HG02981 (cell line): ENCODE measurements around the gene PSG6.
"Not testable (repeated sequence)": the region's sequence is repeated elsewhere in the genome, so short reads cannot be mapped to it uniquely, and the experiment has no call there.

Experiments
- ATAC-seq: cut with Tn5 transposase; IDR thresholded peaks from one replicate; pipeline ENCODE4 v1.9.1; 2021; ENCODE audit warnings: mild to moderate bottlenecking, moderate library complexity; ENCODE audit not compliant: unreplicated experiment

The PSG6 gene

DNA sequence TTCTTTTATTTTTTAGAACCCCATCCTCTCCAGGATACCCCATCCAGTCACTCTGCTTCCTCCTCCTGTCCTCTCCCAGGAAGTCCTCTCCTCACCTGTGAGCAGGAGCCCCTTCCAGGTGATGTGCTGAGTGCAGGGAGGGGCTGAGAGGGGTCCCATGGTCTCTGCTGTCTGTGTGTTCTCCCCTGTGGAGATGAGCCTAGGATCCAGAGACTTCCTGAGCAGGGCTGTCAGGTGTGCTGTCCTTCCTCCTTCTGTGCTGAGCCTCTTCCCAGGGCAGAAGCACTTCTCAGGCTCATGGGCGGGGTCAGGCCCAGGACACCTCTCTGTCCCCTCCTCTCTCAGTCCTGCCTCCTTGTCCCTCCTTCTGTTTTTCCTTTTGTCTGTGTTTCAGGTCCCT is at the start of gene PSG6:
PSG6 (minus strand) TSS at position 261 of the 400 bp plus-strand sequence; CDS start at position 159, 102 bp downstream.
- ATAC-seq = not testable (repeated sequence)

DNA sequence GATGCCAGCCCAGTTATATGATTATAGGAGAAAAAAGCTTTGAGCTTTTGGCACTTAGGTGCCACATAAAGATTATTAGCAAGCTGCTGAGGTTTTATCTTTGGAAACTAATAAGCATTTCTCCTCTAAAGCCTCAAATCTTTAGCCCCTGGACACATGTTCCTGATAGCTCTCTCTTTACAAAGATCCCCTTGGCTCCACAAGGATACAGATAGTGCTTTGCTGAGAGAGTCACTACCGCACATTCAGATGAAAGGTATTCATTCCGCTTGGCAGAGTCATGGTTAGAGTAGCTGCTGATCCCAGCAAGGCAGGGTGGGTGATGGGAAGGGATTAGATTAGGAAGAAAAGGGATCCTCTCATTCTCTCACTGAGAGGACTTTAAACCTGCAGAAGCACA is 47.5 kb upstream of the PSG6 start:
- ATAC-seq = no peak

DNA sequence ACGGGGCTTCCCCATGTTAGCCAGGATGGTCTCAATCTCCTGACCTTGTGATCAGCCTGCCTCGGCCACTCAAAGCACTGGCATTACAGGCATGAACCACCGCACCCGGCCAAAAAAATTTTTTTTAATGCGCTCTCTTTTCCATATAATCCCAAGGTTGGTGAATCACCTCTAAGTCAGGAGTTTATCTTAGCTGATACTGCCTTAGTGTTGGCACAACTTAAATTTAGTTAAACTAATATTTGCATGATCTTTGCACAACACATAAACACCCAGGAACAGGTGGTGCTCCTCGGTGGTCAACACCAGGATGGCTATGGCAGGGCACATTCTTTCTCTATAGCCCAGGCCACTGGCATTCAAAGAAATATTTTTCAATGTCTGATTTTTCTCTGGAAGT is 43.4 kb upstream of the PSG6 start:
- ATAC-seq = no peak

DNA sequence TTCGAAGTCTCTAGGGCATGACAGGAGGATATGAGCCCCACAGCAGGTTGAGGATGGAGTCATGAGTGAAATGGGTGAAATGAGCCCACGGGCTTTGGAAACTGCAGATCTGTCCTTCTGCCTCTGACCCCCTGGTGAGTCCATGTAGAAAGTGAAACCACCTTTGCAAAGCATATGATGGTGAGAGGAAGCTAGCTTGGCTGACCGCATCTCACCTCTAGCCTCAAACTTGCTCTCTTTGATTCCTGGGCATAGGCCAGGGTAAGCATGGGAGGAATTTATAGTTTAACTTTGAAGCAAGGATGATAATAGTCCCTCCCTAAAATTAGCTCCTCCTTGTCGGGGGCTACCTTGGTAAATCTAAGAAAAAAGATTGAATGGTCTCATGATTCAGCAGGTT is 34.4 kb upstream of the PSG6 start:
- not testable (repeated sequence) for ATAC-seq

DNA sequence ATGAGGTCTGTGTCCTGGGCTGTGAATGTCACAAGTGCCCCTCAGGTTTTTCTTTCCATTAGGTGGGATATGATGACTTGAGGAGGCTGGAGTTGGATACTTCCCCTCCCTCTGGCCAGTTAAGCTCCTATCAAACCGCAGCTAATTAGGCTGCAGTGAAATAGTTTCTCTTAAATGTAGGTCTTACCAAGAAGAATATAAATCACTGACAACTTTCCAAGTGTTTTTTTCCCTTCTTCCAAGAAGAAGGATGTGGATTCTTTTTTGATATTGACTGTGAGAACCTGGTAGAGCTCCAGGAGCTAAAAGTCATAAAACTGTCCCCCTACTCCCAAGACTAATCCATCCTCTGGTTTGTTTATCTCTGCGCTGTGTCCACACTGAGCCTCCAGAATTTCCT is 33.8 kb upstream of the PSG6 start:
- ATAC-seq = not testable (repeated sequence)

DNA sequence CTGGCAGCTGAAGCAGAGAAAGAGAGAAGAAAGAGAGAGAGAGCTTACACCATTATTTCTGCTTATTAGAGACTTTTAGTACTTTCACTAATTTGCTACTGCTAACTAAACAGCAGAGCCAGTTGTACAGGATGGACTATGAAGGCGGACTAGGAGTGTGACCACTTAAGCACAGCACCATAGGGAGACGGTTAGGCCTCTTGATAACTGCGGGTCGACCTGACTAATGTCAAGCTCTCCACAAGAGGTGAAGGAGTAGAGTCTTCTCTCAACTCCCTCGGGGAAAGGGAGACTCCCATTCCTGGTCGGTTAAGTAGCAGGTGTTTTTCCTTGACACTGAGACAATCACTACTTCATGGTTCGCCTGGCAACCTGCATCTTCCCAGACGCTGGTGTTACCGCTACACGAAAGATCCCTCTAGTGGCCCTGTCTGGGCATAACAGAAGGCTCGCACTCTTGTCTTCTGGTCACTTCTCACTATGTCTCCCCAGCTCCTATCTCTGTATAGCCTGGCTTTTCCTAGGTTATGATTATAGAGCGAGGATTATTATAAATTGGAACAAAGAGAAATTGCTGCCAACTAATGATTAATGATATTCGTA is 24.6 kb upstream of the PSG6 start:
- ATAC-seq = no peak

DNA sequence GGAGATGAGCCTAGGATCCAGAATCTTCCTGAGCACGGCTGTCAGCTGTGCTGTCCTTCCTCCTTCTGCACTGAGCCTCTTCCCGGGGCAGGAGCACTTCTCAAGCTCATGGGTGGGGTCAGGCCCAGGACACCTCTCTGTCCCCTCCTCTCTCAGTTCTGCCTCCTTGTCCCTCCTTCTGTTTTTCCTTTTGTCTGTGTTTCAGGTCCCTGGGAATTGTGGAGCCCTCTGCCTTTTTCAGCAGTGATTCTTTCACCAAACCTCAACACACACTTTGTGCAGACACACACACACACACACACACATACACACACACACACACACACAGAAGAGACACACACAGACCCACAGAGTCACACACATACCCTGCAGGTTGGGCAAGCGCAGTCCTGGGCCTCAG is 19.4 kb upstream of the PSG6 start, which contains the start of gene PSG7:
PSG7 (minus strand) TSS at position 101 of the 400 bp plus-strand sequence. CDS start 131 bp downstream, outside the sequence.
- not testable (repeated sequence) for ATAC-seq

DNA sequence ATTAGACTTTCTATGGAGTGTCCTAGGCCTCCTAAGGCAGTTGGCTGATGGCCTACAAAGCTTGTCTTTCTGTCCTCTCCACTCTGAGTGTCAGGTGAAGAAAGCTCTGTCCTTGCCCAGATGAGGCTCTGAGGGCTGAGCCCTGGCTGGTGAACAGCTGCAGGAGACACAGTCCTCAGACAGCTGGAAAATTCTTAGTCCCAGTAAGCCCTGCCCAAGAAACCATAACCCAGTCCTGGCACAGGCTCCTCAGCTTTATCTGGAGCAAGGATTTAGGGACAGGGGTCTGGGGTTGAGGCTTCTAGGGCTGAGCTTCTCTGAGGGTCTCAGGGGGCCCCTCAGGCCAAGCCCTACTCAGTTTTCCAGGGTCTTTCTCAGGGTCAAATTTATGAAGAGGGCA is 17.0 kb upstream of the PSG6 start:
- ATAC-seq = not testable (repeated sequence)

DNA sequence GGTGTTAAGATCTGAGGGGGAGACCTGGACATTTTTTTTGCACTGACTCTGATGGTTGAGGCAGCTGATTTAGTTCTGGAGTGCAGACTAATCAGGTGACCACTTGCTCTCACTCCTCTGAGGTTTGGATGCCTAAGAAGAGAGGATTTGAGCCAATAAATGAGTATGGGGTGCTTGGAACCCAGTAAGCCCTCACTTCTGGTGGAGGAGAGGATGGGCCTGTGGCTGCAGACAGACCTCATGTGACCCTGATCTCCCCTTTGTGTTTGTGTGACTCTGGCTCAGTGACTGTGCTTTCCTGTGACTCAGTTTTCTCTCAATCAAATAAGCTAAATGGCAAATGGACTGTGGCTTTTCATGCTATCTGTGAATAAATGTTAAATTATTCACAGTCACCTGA is 16.5 kb upstream of the PSG6 start:
- not testable (repeated sequence) for ATAC-seq

DNA sequence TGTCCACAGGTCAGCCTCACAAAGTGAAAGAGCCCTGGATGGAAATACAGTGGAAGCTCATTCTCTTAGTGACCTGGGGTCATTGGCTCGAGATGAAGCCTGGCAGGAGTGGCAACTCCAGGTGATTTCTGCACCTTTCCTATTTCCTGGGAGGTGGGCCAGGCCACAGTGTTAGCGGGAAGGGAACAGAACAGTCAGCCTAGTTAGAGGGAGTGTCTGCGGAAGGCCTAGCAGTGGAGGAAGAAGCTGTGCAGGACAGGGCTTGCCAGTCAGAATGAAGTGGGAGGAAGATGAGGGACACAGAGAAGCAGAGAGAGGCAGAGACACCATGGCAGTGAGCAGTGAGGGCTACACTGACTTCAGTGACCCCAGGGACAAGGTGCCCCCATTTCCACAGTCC is 15.7 kb upstream of the PSG6 start:
- not testable (repeated sequence) for ATAC-seq

DNA sequence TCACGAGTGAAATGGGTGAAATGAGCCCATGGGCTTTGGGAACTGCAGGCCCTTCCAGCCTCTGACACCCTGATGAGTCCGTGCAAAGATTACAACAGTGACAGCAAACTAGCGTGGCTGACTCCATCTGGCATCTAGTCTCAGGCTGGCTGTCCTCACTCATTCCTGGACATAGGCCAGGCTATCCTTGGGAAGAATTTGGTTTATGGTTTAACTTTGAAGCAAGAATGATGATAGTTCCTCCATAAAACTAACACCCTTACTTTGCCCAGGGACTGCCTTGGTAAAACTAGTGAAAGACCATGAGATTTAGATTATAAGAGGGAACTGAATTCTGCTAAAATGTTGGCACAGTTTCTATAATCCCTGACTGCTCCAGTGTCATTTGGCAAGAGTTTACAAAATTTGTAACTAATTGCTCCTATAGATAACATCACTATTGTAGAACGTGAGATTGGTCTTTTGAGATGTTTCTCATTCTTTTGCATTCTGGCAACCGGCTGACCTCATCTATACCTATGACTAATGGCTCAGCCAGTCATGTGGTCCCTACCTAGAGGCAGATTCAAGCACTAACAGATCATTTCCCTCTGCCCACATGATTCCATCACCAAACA is 14.9 kb upstream of the PSG6 start:
- ATAC-seq = not testable (repeated sequence)

DNA sequence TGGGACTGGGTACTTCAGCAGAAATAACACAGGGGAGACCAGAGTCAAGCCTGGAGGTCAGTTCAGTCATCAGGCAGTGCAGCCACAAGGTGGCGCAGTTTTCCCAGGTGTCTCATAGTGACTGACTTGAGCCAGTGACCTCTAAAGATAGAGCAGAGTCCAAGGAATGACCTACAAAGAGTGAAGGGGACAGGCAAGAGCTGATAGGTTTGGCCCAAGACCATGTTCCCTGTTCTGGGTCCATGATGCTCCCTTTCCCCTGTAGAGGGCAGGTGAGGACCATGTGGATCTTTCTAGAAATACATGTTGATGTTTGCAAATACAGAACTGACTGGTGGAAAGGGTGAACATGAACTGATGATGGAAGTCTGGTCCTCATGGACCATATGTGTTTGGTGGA is 12.5 kb upstream of the PSG6 start:
- ATAC-seq = not testable (repeated sequence)

DNA sequence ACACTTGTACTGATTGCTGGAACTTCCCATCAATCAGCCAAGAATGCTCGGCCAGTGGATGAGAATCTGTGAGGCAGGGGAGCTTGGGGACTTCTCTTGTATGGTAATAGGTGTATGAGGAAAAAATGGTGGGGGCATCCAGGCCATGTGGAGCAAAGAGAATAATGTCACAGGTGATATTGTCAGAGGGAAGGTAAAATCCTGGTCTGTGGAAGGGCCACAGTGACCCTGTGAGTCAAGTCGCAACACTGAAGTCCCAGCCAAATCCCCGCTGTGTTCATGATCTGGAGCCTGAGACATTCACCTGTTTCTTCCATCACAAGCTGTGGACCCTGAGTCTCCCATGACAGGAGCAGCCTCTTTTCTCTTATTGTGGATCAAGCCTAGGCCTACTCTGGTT is 11.2 kb upstream of the PSG6 start:
- ATAC-seq = no peak

DNA sequence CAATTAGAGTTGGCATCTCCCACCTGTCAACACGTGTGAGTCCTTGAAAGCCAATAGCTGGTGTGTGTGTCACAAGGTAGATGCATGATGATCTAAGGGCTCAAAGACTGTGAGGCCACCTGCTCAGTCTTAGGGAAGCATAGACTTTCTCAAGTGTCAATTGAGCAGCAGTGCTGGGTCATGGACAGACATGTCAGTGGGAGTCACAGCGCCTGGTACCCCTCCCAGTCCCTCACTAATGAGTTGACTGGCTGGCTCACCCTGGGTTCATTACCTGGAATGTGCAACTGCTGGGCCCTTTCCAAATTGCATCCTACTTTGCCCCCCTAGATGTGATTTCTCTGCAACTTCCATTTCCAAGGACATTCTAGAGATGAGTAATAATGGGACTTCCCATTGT is 9.1 kb upstream of the PSG6 start:
- ATAC-seq = no peak

DNA sequence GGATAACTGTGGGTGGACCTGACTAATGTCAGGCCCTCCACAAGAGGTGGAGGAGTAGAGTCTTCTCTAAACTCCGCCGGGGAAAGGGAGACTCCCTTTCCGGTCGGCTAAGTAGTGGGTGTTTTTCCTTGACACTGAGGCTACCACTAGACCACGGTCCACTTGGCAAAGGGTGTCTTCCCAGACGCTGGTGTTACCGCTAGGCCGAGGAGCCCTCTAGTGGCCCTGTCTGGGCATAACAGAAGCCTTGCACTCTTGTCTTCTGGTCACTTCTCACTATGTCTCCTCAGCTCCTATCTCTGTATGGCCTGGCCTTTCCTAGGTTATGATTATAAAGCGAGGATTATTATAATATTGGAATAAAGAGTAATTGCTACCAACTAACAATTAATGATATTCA is 5.4 kb upstream of the PSG6 start:
- ATAC-seq = not testable (repeated sequence)

DNA sequence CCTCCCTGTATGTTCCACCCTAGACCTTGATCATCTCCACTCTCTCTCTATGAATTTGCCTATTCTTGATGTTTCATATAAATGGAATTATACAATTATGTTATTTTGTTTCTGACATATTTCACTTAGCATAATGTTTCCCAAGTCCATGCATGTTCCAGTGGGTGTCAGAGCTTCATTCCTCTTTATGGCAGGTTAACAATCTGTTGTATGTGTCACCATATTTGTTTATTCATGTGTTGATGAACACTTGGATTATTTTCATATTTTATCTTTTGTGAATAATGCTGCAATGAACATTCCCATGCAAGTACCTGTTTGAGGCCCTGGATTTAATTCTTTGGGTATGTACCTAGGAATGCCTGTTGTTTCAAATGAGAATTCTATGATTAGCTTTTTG is 3.3 kb upstream of the PSG6 start:
- not testable (repeated sequence) for ATAC-seq

DNA sequence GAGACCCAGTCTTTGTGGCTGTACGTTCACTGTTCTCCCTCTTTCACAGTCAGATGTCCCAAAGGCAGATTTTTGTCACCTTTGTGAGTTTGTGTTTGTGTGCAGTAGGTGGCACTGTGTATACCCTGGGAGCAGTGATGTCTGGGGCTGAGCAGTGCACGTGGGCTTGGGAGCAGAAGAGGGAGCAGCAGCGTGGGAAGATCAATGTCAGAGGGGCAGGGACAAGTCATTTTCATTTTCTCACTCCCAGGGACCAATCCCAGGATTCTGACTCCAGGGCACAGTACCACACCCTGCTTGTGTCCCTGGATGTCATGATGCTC is 2.0 kb upstream of the PSG6 start:
- ATAC-seq = no peak

DNA sequence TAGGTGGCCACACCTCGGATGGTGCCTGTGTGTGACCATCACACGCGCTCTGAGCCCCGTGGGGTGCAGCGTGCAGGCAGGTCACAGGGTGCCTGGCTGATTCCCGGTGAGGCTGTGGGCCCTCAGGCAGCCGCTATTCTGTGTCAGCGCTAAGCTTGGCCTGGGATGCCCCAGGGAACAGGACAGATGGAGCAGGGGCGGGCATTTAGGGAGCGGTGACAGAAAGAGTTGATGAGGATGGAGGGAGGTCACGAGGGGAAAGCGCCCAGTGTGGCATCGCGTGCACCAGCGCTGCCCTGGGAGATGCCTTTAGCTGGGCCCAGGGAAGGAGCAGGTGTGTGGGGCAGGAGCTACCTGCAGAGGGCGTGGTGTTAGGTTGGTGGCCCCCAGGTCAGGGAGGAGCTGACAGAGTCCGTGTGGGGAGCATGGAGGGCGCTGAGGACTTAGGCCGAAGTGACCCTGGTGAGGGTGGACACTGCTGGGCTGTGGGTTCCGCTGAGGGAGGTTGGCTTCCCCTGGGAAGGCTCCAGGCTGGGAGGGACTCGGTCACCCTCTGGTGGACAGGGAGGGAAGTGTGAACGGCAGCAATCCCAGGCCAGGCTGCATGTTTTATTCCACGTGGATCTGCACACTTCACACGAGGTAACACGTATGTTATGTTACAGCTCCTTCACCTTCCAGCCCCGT is 1.5 kb upstream of the PSG6 start:
- not testable (repeated sequence) for ATAC-seq

DNA sequence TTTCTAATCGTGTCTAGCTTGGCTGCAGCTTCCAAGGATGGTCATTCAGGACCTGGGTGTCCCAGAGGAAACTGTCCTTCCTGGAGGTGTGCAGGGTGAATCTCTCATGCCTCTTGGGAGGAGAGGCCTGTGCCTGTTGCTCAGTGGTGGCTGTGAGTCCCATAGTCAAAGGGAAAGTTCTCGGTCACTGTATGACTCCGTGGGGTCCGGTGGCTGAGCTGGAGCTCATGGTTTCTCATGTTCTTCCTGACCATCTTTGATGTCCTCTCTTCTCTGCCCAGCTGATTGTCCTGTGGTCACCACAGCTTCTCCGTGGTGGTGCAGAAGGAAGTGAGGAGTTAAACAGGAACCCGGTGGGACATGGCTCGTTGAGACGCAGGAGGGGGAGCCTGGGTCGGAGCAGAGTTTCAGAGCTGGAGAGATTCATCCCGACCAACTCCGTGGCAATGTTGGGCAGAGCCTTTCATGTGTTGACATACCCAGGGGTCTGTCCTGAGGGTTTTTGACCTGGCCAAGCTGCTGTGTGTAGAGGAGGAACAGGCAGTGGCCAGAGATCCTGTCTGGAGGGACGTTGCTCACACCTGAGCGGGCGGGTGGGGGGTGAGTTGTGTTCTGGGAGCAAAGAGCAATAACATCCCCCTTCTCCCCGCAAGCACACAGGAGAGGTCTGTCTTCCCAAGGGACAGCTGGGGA is 829 bp upstream of the PSG6 start:
- not testable (repeated sequence) for ATAC-seq

DNA sequence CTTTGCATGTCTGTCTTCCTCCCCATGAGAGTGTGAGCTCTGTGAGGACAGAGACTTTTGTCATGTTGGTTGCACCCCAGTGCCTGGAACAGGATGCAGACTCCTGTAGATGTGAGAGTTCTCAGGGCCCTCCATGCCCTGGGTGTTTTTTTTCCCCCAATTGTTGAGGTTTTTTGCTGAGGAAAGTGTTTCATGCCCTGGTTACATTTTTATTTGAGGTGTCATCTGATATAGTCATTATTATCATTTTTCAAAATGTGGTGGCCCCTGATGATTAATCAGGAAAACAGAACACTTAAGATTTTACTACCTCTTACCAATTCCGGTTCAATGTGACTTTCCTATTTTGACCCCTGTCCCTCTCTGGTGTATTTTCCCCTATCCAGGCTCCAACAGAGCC is 763 bp downstream of the PSG6 start:
- not testable (repeated sequence) for ATAC-seq

DNA sequence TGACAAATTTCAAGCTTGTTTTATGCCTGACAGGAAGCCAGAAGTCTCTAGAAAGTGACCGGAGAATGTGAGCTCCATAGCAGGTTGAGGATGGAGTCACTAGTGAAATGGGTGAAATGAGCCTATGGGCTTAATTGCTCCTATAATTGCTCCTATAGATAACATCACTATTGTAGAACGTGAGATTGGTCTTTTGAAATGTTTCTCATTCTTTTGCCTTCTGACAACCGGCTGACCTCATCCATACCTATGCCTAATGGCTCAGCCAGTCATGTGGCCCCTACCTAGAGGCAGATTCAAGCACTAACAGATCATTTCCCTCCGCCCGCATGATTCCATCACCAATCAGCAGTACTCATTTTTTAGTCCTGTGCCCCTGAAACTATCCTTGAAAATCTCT is 4.2 kb downstream of the PSG6 start:
- ATAC-seq = not testable (repeated sequence)

DNA sequence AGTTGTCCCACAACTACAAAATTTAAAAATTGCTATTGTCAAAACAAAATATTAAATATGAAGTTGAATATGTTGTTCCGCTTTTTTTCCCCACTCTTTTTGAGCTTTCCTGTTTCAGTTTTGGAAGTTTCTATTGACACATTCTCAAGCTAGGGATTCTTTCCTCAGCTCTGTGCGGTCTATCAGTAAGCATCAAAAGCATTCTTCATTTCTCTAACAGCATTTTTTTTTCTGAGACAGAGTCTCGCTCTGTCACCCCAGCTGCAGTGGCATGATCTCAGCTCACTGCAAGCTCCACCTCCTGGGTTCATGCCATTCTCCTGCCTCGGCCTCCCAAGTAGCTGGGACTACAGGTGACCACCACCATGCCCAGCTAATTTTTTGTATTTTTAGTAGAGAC is 4.8 kb downstream of the PSG6 start:
- ATAC-seq = not testable (repeated sequence)
